Activated B cell treated with CpG ODN at 0.5 μM for 24 hours (primary cell): Measurements from ENCODE around the gene TEX54. TPM values are rescaled to one million over a fixed set of nuclear protein-coding genes. Genes with fewer than 3 reads are reported as not detected.
A peak's percentile ranks its signal among the peaks of the same experiment; 100 is the strongest.

ENCODE experiments used
- ATAC-seq: fragments of 200-7000 bp; cut with Tn5 transposase; one replicate; pipeline ENCODE4 v1.10.0; 2021; ENCODE audit warnings: low read depth, mild to moderate bottlenecking, moderate library complexity
- CTCF ChIA-PET: fragments of 350-600 bp; sonication (Branson Sonifier 250); formaldehyde crosslinking; loops from one replicate; lab custom pipeline; 2021; ENCODE audit warnings: antibody characterized with exemption; lab: Charles Lee
- POLR2A ChIA-PET: fragments of 350-600 bp; sonication (Branson Sonifier 250); formaldehyde crosslinking; loops from one replicate; lab custom pipeline; 2021; ENCODE audit warnings: antibody characterized with exemption; lab: Charles Lee
- DNase-seq: peaks from one replicate; pipeline ENCODE4 v3.0.0; 2022
- H3K27ac Mint-ChIP-seq: one replicate; pipeline ENCODE4 v1.8.0; 2020; ENCODE audit warnings: mixed read lengths
- H3K27me3 Mint-ChIP-seq: one replicate; pipeline ENCODE4 v1.8.0; 2021; ENCODE audit warnings: mixed read lengths
- H3K36me3 Mint-ChIP-seq: one replicate; pipeline ENCODE4 v1.8.0; 2021; ENCODE audit warnings: low read depth, mixed read lengths
- H3K4me1 Mint-ChIP-seq: one replicate; pipeline ENCODE4 v1.8.0; 2021; ENCODE audit warnings: mixed read lengths
- H3K4me3 Mint-ChIP-seq: one replicate; pipeline ENCODE4 v1.8.0; 2020; ENCODE audit warnings: mild to moderate bottlenecking, mixed read lengths
- H3K9me3 Mint-ChIP-seq: one replicate; pipeline ENCODE4 v1.8.0; 2020; ENCODE audit warnings: mixed read lengths
- CTCF ChIP-seq: fragments of 200-600 bp; IDR thresholded peaks from one replicate; pipeline ENCODE4 v1.8.0; 2022; ENCODE audit warnings: antibody characterized with exemption, mild to moderate bottlenecking
- intact Hi-C: fragments of 100-400 bp; cut with micrococcal nuclease; formaldehyde crosslinking; loops from one replicate; pipeline ENCODE4 v1.15.1; 2024
- total RNA-seq: library from RNA; stranded (reverse); gene quantifications from 2 replicates; pipeline ENCODE4 v1.2.3, GENCODE V29; 2022

Gene TEX54
- total RNA-seq, 1 donor from 2014 or later, result 0.55 TPM

DNA sequence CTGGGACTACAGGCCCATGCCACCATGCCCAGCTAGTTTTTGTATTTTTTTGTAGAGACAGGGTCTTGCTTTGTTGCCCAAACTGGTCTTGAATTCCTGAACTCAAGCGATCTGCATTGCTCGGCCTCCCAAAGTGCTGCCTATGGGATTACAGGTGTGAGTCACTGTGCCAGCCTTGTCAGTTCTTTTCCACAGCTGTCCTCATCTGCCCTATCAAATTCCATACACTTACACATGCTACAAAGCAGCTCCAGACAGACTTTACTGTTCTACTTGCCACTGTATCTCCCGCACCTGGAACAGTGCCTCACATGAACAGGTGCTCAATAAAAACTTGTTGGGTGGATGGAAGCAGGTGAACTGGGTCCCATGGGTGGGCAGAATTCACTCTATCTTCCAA is 9.0 kb downstream of the TEX54 start:
- CTCF ChIA-PET, result no interaction called here
- TF ChIP-seq CTCF, result no peak
- POLR2A ChIA-PET, result interaction anchor here (0.5 to 1.5 kb wide), 7 partner anchors 11 to 1064 kb away, joined by 3 to 5 read pairs (median 4); partner anchors contain the start of gene TMEM179B
- peaks cover 79% of the 10 kb centered on the region for H3K36me3 Mint-ChIP-seq
- ATAC-seq (no peak), DNase-seq (no peak)
- intact Hi-C loops, result no loop called here
- no peaks in the 10 kb centered on the region for H3K27me3 Mint-ChIP-seq
- H3K9me3 Mint-ChIP-seq, result no peaks in the 10 kb centered on the region
- H3K27ac Mint-ChIP-seq, result no peak overlapping the region
- no peak overlapping the region for H3K4me3 Mint-ChIP-seq
- H3K4me1 Mint-ChIP-seq, result peaks cover 3% of the 10 kb centered on the region

DNA sequence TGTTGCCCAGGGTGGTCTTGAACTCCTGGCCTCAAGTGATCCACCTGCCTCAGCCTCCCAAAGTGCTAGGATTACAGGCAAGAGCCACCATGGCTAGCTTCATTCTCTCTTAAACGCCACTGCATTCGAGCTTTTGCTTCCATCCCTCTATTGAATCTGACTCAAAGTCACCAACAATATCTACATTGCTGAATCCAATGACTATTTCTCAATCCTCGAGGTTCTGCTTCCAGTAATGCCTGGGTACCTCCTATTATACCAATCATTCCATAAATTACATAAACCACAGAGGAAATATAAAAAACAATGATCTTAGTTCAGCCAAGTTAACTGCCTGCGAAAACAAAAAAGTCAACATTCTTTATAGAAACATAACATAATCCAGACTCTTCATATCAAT is 15.5 kb downstream of the TEX54 start:
- CTCF ChIA-PET, result no interaction called here

DNA sequence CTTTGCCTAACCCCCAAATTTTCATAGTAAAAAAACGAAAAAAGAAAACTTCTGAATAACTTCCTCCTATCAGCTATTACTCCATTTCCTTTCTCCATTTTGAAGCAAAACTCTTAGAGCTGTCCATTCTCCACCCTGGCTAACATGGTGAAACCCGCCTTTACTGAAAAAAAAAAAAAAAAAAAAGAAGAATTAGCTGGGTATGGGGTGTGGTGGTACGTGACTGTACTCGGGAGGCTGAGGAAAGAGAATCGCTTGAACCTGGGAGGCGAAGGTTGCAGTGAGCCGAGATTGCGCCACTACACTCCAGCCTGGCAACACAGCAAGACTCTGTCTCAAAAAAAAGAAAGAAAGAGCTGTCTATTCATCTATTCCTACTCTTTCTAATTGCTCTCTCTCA is 16.1 kb downstream of the TEX54 start:
- peaks cover 56% of the 10 kb centered on the region for H3K36me3 Mint-ChIP-seq

More for the DNA sequence above, 15.5 kb downstream of the TEX54 start:
- H3K27me3 Mint-ChIP-seq, result no peaks in the 10 kb centered on the region
- peaks cover 58% of the 10 kb centered on the region for H3K36me3 Mint-ChIP-seq
- intact Hi-C loops, result no loop called here
- no peak for DNase-seq
- H3K4me1 Mint-ChIP-seq, result no peaks in the 10 kb centered on the region
- no peak overlapping the region for H3K4me3 Mint-ChIP-seq
- no peaks in the 10 kb centered on the region for H3K9me3 Mint-ChIP-seq
- POLR2A ChIA-PET, result interaction anchor here (1.0 to 1.4 kb wide), 4 partner anchors 12 to 64 kb away, joined by 3 to 14 read pairs (median 7); partner anchors contain the start of genes SLC3A2 and STX5
- no peak for ATAC-seq
- no peak overlapping the region for H3K27ac Mint-ChIP-seq
- TF ChIP-seq CTCF, result no peak

GRCh38 chr11:62811659-62812058 is 21.0 kb downstream of the TEX54 start:
- ChIA-PET CTCF (no interaction called here), POLR2A (interaction anchor here (0.7 to 3.3 kb wide), 4 partner anchors 20 to 105 kb away, joined by 3 to 16 read pairs (median 6); partner anchors contain the start of gene STX5)
- intact Hi-C loops, result no loop called here
- Mint-ChIP-seq H3K4me1 (peaks cover 2% of the 10 kb centered on the region), H3K27ac (no peak overlapping the region), H3K9me3 (no peaks in the 10 kb centered on the region), H3K36me3 (peaks cover 27% of the 10 kb centered on the region), H3K4me3 (no peak overlapping the region), H3K27me3 (no peaks in the 10 kb centered on the region)
- TF ChIP-seq CTCF, result no peak
- ATAC-seq (no peak), DNase-seq (no peak)

More for the DNA sequence above, 16.1 kb downstream of the TEX54 start:
- no peak overlapping the region for H3K4me3 Mint-ChIP-seq
- intact Hi-C loops, result no loop called here
- no peaks in the 10 kb centered on the region for H3K27me3 Mint-ChIP-seq
- no peak for ATAC-seq
- ChIA-PET POLR2A (interaction anchor here (0.6 to 1.4 kb wide), 12 partner anchors 12 to 997 kb away, joined by 3 to 14 read pairs (median 5); partner anchors contain the start of genes SLC3A2, STX5, TMEM179B and WDR74), CTCF (no interaction called here)
- no peaks in the 10 kb centered on the region for H3K4me1 Mint-ChIP-seq
- TF ChIP-seq CTCF, result no peak
- H3K27ac Mint-ChIP-seq, result no peak overlapping the region
- DNase-seq, result no peak
- H3K9me3 Mint-ChIP-seq, result no peaks in the 10 kb centered on the region

DNA sequence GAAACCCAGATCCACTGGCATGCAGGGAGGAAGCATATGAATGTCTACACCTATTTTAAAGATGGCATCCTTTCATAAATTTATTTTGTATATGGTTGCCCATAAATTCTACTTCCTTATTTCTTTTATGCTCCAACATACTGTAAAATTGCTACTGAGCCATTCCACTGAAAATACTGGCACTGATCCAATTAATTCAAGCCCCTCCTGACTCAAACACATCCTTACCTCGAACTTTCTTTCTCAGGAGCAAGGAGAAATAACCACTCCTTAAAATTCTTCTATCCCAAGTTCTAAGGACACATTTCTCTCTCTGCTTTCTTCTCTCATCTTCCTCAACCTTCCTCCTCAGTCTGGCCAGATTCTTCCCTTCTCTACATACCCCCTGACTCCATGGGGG is 21.9 kb downstream of the TEX54 start:
- POLR2A ChIA-PET, result interaction anchor here (0.5 to 3.3 kb wide), 2 partner anchors 21 to 54 kb away, joined by 3 to 16 read pairs; partner anchors contain the start of gene STX5
- peaks cover 20% of the 10 kb centered on the region for H3K36me3 Mint-ChIP-seq

More for the DNA sequence above, 21.9 kb downstream of the TEX54 start:
- Mint-ChIP-seq H3K9me3 (no peaks in the 10 kb centered on the region), H3K4me3 (no peak overlapping the region), H3K27me3 (no peaks in the 10 kb centered on the region), H3K27ac (peak overlapping the region; percentile 26), H3K4me1 (peaks cover 10% of the 10 kb centered on the region)
- ATAC-seq, result no peak
- intact Hi-C loops, result no loop called here
- no peak for TF ChIP-seq CTCF
- DNase-seq, result no peak
- CTCF ChIA-PET, result no interaction called here
